Right atrium auricular region (tissue), 2 donors: Measurements from ENCODE around the gene CHADL. TPM values are rescaled to one million over a fixed set of nuclear protein-coding genes. Genes with fewer than 3 reads are reported as not detected.

ENCODE experiments used
- DNase-seq: peaks from one replicate; pipeline ENCODE4 v3.0.0-alpha.2; 2019; ENCODE audit warnings: low spot score
- H3K27ac ChIP-seq, 2 donors: fragments of 200-600 bp; sonication (generic); 1 replicate in 1 of 2; 2 replicates in 1 of 2; pipeline ENCODE4 v1.5.1; 2016 to 2019
- H3K27me3 ChIP-seq, 2 donors: fragments of 200-600 bp; sonication (generic); one replicate each; pipeline versions ENCODE4 v1.5.1 to v1.6.0; 2017 to 2019
- H3K36me3 ChIP-seq: fragments of 200-600 bp; sonication (generic); one replicate; pipeline ENCODE4 v1.5.1; 2016
- H3K4me1 ChIP-seq, 2 donors: fragments of 200-600 bp; sonication (generic); one replicate each; pipeline versions ENCODE4 v1.5.1 to v1.6.0; 2017 to 2019
- H3K4me3 ChIP-seq, 2 donors: fragments of 200-600 bp; sonication (generic); 1 replicate in 1 of 2; 2 replicates in 1 of 2; pipeline ENCODE4 v1.5.1; 2017 to 2019; ENCODE audit warnings: mild to moderate bottlenecking in 1 of 2, moderate library complexity in 1 of 2
- H3K9me3 ChIP-seq, 2 donors: fragments of 200-600 bp; sonication (generic); one replicate each; pipeline ENCODE4 v1.5.1; 2019
- total RNA-seq, 2 donors: library from RNA; depleted of rRNA; stranded (reverse); fragments of >200 nt; gene quantifications; one replicate each; pipeline ENCODE4 v1.1.0, GENCODE V29; 2016
- TF ChIP-seq, protein P1 (sequence below), 2 donors: fragments of 200-600 bp; sonication (generic); IDR thresholded peaks; one replicate each; pipeline ENCODE4 v1.5.1; 2019; ENCODE audit warnings: antibody characterized with exemption in 2 of 2

The CHADL gene
- total RNA-seq, 2 donors from 2014 or later = 8.3 to 16.1 TPM

GRCh38 chr22:41247703-41248102 lies 7.0 kb upstream of the CHADL start:
- no peak for DNase-seq
- H3K4me1 ChIP-seq = peaks cover 0 to 14% of the 10 kb centered on the region in 2 donors
- peak overlapping the region; percentile 6 to 52 for H3K27ac ChIP-seq
- no peaks in the 10 kb centered on the region for H3K27me3 ChIP-seq
- H3K4me3 ChIP-seq = no peak overlapping the region
- peaks cover 39% of the 10 kb centered on the region for H3K36me3 ChIP-seq
- no peaks in the 10 kb centered on the region for H3K9me3 ChIP-seq
- TF ChIP-seq, protein P1, sequence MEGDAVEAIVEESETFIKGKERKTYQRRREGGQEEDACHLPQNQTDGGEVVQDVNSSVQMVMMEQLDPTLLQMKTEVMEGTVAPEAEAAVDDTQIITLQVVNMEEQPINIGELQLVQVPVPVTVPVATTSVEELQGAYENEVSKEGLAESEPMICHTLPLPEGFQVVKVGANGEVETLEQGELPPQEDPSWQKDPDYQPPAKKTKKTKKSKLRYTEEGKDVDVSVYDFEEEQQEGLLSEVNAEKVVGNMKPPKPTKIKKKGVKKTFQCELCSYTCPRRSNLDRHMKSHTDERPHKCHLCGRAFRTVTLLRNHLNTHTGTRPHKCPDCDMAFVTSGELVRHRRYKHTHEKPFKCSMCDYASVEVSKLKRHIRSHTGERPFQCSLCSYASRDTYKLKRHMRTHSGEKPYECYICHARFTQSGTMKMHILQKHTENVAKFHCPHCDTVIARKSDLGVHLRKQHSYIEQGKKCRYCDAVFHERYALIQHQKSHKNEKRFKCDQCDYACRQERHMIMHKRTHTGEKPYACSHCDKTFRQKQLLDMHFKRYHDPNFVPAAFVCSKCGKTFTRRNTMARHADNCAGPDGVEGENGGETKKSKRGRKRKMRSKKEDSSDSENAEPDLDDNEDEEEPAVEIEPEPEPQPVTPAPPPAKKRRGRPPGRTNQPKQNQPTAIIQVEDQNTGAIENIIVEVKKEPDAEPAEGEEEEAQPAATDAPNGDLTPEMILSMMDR (IDR thresholded peaks at IDR 0.05) = no peak

GRCh38 chr22:41245917-41246499 lies 5.3 kb upstream of the CHADL start:
- Histone ChIP-seq H3K27ac (no peak overlapping the region), H3K9me3 (no peaks in the 10 kb centered on the region), H3K27me3 (no peaks in the 10 kb centered on the region), H3K4me1 (peaks cover 0 to 14% of the 10 kb centered on the region in 2 donors), H3K4me3 (no peak overlapping the region), H3K36me3 (peaks cover 23% of the 10 kb centered on the region)
- no peak for DNase-seq
- TF ChIP-seq, protein P1 (IDR thresholded peaks at IDR 0.05) = no peak

DNA sequence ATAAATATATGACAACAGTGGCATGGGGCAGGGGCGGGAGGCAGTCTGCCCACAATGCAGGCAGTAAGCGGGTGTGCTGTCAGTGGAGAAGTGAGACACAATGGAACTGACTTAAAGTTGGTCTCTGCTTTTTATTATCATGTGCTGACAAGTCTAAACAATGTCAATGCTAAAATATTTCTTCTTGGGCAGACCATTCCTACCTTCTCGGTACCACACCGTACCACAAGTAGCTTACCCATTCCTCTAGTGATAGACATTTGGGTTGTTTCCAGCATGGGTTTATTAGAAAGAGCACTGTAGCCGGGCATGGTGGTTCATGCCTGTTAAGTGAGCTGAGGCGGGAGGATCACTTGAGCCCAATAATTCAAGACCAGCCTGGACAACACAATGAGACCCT lies 2.6 kb upstream of the CHADL start:
- DNase-seq = no peak
- H3K27ac ChIP-seq = no peak overlapping the region
- H3K36me3 ChIP-seq = no peaks in the 10 kb centered on the region
- no peak overlapping the region for H3K4me3 ChIP-seq
- TF ChIP-seq, protein P1 (IDR thresholded peaks at IDR 0.05) = no peak
- no peaks in the 10 kb centered on the region for H3K9me3 ChIP-seq
- H3K27me3 ChIP-seq = no peaks in the 10 kb centered on the region
- peaks cover 0 to 11% of the 10 kb centered on the region in 2 donors for H3K4me1 ChIP-seq

GRCh38 chr22:41242396-41243117 lies 1.8 kb upstream of the CHADL start:
- DNase-seq = no peak
- TF ChIP-seq, protein P1 (IDR thresholded peaks at IDR 0.05) = no peak
- H3K9me3 ChIP-seq = no peaks in the 10 kb centered on the region
- H3K4me3 ChIP-seq = no peak overlapping the region
- no peaks in the 10 kb centered on the region for H3K36me3 ChIP-seq
- no peak overlapping the region for H3K27ac ChIP-seq
- H3K27me3 ChIP-seq = no peaks in the 10 kb centered on the region
- peaks cover 0 to 8% of the 10 kb centered on the region in 2 donors for H3K4me1 ChIP-seq

DNA sequence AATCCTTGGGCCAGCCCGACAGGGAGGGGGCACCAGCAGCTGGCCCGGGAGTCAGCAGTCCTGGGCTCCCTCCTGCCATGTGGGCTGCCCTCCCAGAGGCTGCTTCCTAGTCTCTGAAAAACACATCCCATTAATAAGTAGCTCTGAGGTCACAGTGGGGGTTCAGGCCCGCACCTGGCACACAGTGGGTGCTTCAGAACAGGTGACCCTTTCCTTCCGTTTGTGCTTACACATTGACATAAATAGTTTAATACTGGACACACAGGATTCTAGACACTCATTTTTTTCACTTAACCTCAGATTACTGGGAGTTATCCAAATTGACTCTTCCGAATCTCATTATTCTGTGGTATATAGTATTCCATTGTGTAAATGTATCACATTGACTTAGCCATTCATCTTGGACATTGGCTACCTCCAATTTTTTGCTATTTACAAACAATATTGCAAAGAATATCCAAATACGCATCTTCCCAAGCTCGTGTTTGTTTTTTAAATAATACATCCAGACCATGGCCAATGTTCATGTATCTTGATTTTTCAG lies 474 bp upstream of the CHADL start:
- TF ChIP-seq, protein P1 (IDR thresholded peaks at IDR 0.05) = no peak
- DNase-seq = no peak
- Histone ChIP-seq H3K9me3 (no peaks in the 10 kb centered on the region), H3K27me3 (no peaks in the 10 kb centered on the region), H3K4me1 (peaks cover 0 to 21% of the 10 kb centered on the region in 2 donors), H3K27ac (no peak overlapping the region), H3K36me3 (no peaks in the 10 kb centered on the region), H3K4me3 (no peak overlapping the region)
